HG02885 (cell line): ENCODE data around the gene EPN2.
"Not testable (repeated sequence)": the region's sequence is repeated elsewhere in the genome, so short reads cannot be mapped to it uniquely, and the experiment has no call there.

ENCODE experiments used
- ATAC-seq: cut with Tn5 transposase; IDR thresholded peaks from one replicate; pipeline ENCODE4 v1.9.1; 2021; ENCODE audit warnings: mild to moderate bottlenecking; ENCODE audit not compliant: unreplicated experiment, poor library complexity

Gene EPN2

DNA sequence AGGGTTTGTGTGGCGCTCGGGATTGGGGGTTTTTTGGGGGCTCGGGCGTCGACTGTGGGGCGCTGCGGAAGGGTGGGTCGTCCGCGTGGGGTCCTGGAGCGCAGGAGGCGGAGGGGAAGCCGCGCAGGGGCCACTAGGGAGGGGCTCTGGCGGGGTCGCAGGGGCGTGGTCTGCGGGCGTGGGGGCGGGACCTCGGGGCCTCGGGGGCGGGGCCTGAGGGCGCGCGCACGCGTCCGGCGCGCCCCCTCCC, at the start of gene EPN2:
EPN2 (plus strand) TSS at position 228 of the 250 bp plus-strand sequence. CDS start 45,754 bp downstream, outside the sequence.
- not testable (repeated sequence) for ATAC-seq

GRCh38 chr17:19187883-19188869, 49.0 kb upstream of the EPN2 start:
- ATAC-seq: peak; percentile 47

GRCh38 chr17:19188870-19189708, 48.1 kb upstream of the EPN2 start:
- peak; percentile 51 for ATAC-seq

- not testable (repeated sequence) for ATAC-seq
Observed at GRCh38 chr17:19189781-19190405, 47.3 kb upstream of the EPN2 start.

DNA sequence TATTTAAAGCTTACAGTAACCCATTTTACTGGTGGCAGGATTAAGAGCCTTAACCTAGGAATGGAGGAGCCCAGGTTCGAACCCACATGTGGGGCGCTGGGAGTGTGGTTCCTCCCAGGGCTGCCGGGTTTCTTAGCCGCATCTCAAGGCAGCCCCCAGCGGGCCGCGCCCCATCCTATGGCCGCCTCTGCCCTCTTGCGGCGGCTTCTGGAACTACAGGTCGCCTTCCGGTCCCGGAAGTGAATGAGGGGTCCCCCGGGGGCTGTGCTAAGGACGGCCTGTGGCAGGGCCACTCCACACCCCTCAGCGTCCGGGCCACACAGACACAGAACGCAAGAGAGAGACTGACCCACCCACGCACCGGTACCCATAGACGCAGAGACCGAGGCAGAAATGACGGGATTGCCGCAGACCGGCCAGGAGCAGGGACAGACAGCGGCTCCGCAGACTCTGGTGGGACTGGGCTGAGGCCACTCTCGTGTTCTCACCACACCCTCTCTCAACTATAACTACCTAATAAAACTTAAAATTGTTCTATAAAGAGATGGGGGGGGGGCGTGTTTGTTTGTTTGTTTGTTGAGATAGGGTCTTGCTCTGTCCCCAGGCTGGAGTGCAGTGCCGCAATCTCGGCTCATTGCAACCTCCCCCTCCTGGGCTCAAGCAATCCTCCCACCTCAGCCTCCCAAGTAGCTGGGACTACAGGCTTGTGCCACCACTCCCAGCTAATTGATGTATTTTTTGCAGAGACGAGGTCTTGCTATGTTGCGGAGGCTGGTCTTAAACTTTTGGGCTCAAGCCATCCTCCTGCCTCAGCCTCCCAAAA, 40.6 kb upstream of the EPN2 start:
- peak; percentile 95 for ATAC-seq

DNA sequence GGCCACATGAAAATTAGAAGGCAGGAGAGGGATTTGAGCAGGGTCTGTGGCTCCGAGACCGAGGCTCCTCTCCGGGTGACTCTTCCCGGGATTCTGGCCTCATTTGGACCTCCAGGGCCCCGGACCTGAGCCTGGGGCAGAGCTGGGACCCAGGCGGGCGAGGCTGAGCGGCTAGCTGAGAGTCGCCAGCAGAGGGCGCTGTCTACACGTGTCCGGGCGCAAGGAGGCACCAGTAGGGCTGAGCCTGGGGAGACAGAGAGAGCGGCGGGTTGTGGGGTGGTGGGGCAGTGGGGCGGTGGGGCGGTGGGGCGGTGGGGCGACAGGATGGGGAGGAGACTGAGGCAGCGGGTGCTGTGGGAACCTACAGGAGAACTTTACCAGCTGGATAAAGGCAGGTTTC, 34.7 kb upstream of the EPN2 start:
- peak; percentile 79 for ATAC-seq

DNA sequence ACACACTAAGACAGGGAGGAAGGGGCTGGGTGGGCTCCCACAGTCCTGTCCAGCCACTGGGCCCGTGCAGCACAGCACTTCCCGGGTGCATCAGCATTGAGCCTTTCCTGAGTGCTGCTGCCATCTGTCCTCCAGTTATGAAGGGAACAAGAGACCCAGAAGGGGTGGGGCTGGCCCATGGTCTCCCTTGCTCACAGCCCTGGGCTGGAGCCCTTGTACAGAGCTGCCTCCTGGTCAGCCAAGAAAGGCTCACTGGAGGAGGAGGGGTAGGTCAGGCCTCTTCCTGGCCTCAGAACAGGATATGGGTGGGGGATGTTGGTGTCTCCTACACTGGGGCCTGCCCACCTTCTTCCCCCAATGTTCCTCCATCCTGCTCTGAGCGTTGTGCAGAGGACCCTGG, 33.7 kb upstream of the EPN2 start:
- ATAC-seq: not testable (repeated sequence)

- ATAC-seq: not testable (repeated sequence)
Observed at GRCh38 chr17:19215074-19215860, 21.9 kb upstream of the EPN2 start.

DNA sequence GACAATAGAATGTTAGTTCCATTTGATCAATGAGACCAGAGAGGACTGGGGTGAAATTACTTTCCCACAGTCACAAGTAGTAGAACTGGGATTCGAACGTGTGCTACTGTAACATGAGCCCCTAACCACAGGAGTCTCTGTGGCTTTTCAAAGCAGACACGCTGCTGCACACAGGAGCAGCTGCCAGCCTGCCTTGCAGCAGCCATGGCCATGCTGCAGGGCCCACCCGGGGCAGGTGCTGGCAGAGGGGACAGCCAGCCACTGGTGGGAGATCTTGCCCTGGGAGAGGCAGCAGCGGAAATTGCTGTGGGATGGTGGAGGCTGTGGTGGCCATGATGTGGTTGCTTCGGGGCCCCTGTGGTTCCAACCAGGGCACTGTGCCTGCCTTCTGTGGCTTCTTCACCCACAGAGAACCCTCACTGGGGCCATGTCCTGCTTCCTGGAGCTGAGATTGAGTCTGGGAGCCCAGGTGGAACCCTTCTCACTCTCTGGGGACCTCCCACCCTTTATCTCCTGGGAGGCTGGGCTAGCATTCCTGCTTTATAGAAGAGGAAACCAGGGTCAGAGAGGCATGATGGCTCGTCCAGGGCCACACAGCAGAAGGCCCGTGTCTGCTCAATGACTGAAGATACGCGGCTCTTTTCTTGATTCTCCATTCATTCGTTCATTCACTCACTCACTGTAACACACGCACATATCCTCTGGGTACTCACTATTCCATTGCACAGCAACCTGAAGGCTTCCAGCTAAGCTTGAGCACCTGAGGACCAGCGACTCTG, 20.8 kb upstream of the EPN2 start:
- ATAC-seq: peak; percentile 52

- not testable (repeated sequence) for ATAC-seq
Observed at GRCh38 chr17:19218914-19219313, 18.3 kb upstream of the EPN2 start.

DNA sequence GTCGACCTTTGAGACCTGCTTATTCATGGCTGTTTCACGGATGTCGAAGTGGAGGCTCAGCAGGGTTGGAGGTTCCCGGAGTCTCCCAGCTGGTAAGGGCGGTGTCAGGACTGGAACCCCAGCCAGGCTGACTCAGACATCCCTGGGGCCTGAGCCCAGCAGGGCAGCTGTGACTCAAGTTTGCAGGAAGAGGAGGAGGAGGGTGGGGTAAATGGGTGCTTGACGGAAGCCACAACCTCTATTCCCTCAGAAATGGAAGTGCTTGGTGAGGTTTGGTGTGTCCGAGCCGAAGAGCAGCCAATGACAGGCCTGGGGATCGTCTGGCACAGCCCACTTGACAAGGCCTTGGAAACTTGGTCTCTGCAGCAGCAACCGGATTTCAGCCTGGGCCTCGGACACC, 17.8 kb upstream of the EPN2 start:
- ATAC-seq: not testable (repeated sequence)

DNA sequence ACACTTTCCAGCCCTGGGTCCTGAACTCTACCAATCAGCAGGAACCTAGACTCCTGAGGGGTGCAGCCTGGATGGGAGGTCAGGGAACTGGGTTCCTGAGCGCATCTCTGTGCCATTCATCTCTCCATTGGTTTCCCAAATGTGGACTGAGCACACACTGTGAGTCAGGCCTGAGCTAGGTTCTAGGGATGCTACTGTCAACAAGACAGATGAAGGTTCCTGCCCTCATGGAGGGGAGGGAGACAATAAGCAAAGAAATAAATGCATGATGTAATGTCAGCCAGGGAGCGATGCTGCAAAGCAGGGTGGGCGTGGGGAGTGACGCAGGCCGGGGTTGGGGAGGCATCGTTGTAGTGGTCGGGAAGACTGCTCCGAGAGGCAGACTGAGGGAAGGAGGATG, 17.0 kb upstream of the EPN2 start:
- ATAC-seq: not testable (repeated sequence)

- not testable (repeated sequence) for ATAC-seq
Observed at GRCh38 chr17:19226610-19227588, 10.3 kb upstream of the EPN2 start.

DNA sequence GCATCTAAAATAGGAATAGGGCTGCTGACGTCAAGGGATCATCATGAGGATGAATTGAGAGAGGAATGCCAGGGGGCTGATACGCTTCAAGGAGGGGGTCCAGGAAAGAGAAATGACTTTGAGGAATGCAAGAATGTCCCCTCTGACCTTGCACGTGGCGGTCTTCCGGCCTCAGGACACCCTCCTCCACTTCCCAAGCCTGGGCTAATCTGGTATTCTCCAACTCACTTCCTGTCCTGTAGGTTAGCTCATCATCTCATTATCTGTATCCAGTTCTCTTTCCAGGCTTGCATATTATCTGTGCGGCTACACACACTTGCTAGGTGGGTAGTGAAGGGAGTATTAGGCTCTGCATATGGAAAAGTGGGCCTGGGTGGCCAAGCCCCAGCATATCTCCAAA, 2.5 kb upstream of the EPN2 start:
- not testable (repeated sequence) for ATAC-seq

DNA sequence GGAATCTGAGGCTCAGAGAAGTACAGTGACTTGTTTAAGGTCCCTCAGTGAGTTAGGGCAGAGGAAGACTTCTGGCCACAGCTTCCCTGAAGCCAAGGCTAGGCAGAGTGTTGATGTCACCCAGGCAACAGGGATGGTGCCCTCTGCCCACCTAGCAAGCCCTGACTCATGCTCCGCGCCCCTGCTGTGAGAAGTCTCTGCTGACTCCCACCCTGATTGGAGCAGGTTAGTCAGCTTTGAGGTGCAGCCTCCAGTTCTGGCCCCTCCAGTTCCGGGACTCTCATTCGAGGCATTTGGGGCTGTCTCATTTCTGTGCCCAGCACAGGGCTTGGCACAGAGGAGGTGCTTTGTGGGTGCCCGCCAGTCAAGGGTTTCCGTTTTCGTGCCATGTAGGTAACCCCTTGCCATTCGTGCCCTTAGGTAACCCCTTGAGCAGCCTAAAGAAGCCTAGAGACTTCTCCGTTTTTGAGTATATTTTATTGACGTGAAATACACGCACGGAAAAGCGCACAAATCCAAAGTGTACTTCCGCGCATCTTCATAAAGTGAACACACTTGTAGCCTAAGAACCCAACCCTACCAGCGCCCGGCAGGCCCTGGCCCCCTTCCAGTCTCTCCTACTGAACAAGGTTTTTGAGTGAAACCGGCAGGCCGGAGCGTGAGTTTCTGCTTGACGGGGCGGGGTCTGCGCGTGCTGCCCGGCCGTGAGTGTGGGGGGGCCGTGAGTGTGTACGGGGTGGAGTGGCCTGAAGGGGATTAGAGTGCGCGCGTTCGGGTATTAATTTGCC, 621 bp upstream of the EPN2 start:
- ATAC-seq: not testable (repeated sequence)

DNA sequence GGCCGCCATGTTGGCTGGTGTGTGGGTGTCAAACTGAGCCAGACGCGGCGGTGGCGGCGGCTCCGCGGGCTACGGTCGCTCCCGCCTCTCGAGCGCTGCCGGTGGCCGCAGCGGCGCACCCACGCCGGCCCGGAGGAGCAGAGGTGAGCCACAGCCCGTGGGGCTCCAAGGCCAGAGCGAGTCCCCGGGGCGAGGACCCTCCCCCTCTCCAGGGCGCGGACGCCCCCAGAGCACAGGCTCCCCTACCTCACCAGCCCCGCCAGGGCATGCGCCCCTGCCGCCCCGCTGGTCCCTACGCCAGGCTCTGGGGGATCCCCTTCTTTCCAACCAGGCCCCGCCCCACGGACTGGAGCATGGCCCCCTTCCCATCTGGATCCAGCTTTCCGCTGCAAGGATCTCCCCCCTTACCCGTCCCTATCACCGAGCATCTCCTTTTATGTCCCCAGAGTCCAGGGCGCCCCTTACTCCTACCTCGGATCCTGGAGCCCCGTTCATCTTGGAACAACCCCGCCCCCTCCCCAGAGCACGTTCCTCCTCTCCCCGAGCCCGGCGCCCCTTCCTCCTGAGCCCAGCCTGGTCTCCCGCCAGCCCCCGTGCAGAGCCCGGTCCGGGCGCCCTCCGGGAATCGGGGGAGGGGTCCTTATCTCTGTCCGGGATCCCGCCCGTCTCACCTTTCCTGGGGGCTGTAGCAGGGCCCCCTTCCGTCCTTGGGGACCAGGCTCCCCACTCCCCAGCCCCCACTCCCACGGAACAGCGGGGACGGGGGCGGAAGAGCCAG, 412 bp downstream of the EPN2 start:
- ATAC-seq: peak; percentile 84
